WTC11 (cell line): Measurements from ENCODE around the gene PCGF1. TPM values are rescaled to one million over a fixed set of nuclear protein-coding genes. Genes with fewer than 3 reads are reported as not detected.

Source experiments
- ATAC-seq: fragments of 200-7000 bp; cut with Tn5 transposase; 2 replicates; pipeline ENCODE4 v1.10.0; 2021; ENCODE audit warnings: mild to moderate bottlenecking, moderate library complexity
- CTCF ChIA-PET: fragments of 300-600 bp; sonication (Branson Sonifier 250); formaldehyde crosslinking; loops from one replicate; lab custom pipeline; 2021; ENCODE audit warnings: antibody characterized with exemption; lab: Charles Lee
- POLR2A ChIA-PET: fragments of 350-600 bp; sonication (Branson Sonifier 250); formaldehyde crosslinking; loops from one replicate; lab custom pipeline; 2021; ENCODE audit warnings: antibody characterized with exemption; lab: Charles Lee
- DNase-seq: peaks from one replicate; pipeline ENCODE4 v3.0.0; 2021; ENCODE audit warnings: low spot score
- H3K27ac Mint-ChIP-seq: 2 replicates; pipeline ENCODE4 v1.8.0; 2021; ENCODE audit warnings: mixed read lengths
- H3K27me3 Mint-ChIP-seq: 2 replicates; pipeline ENCODE4 v1.8.0; 2021; ENCODE audit warnings: low read depth, mild to moderate bottlenecking, moderate library complexity, mixed read lengths
- H3K36me3 Mint-ChIP-seq: 2 replicates; pipeline ENCODE4 v1.8.0; 2021; ENCODE audit warnings: mixed read lengths
- H3K4me1 Mint-ChIP-seq: 2 replicates; pipeline ENCODE4 v1.8.0; 2022; ENCODE audit warnings: mixed read lengths
- H3K4me3 Mint-ChIP-seq: 2 replicates; pipeline ENCODE4 v1.8.0; 2021; ENCODE audit warnings: mild to moderate bottlenecking, moderate library complexity, mixed read lengths
- H3K9me3 Mint-ChIP-seq: 2 replicates; pipeline ENCODE4 v1.8.0; 2021; ENCODE audit warnings: mixed read lengths
- ELF4 ChIP-seq: sonication (generic); formaldehyde crosslinking; IDR thresholded peaks from 2 replicates; pipeline ENCODE4 v1.8.1; 2022; ENCODE audit warnings: low read depth, mild to moderate bottlenecking, moderate library complexity, missing genetic modification reagents
- ERG ChIP-seq: fragments of 250-450 bp; sonication (Bioruptor Pico); IDR thresholded peaks from 2 replicates; pipeline ENCODE4 v1.8.0; 2021; ENCODE audit warnings: mild to moderate bottlenecking
- ETV6 ChIP-seq: sonication (generic); formaldehyde crosslinking; IDR thresholded peaks from 2 replicates; pipeline ENCODE4 v1.8.1; 2022; ENCODE audit warnings: mild to moderate bottlenecking, missing genetic modification reagents
- HMGA2 ChIP-seq: fragments of 250-450 bp; sonication (Bioruptor Pico); IDR thresholded peaks from 2 replicates; pipeline ENCODE4 v1.4.0; 2021; ENCODE audit warnings: mild to moderate bottlenecking, moderate library complexity
- JAZF1 ChIP-seq: fragments of 250-450 bp; sonication (Bioruptor Pico); IDR thresholded peaks from 2 replicates; pipeline ENCODE4 v1.9.0; 2021; ENCODE audit warnings: moderate library complexity, mild to moderate bottlenecking, inconsistent platforms
- MXD4 ChIP-seq: fragments of 250-450 bp; sonication (Bioruptor Pico); IDR thresholded peaks from 2 replicates; pipeline ENCODE4 v1.8.0; 2021; ENCODE audit warnings: mild to moderate bottlenecking, moderate library complexity, borderline replicate concordance
- MYBL2 ChIP-seq: sonication (generic); formaldehyde crosslinking; IDR thresholded peaks from 2 replicates; pipeline ENCODE4 v1.8.1; 2023; ENCODE audit warnings: mild to moderate bottlenecking, moderate library complexity, missing genetic modification reagents
- PRRX2 ChIP-seq: fragments of 250-450 bp; sonication (Bioruptor Pico); IDR thresholded peaks from 2 replicates; pipeline ENCODE4 v1.8.0; 2021; ENCODE audit warnings: mild to moderate bottlenecking
- STAT6 ChIP-seq: sonication (generic); formaldehyde crosslinking; conservative IDR thresholded peaks from 2 replicates; pipeline ENCODE4 v1.8.1; 2023; ENCODE audit warnings: mild to moderate bottlenecking, low read depth, missing genetic modification reagents, moderate library complexity
- TEAD1 ChIP-seq: sonication (generic); formaldehyde crosslinking; IDR thresholded peaks from 2 replicates; pipeline ENCODE4 v1.8.0; 2022; ENCODE audit warnings: mild to moderate bottlenecking, missing genetic modification reagents
- ZBTB43 ChIP-seq: sonication (generic); formaldehyde crosslinking; IDR thresholded peaks from 2 replicates; pipeline ENCODE4 v1.8.1; 2023; ENCODE audit warnings: mild to moderate bottlenecking, missing genetic modification reagents
- ZNF219 ChIP-seq: sonication (generic); formaldehyde crosslinking; IDR thresholded peaks from 2 replicates; pipeline ENCODE4 v1.8.0; 2023; ENCODE audit warnings: missing genetic modification reagents, mild to moderate bottlenecking, borderline replicate concordance
- ZNF317 ChIP-seq: sonication (generic); formaldehyde crosslinking; IDR thresholded peaks from 2 replicates; pipeline ENCODE4 v1.8.1; 2023; ENCODE audit warnings: low read depth, mild to moderate bottlenecking, moderate library complexity, missing genetic modification reagents, borderline replicate concordance
- ZNF396 ChIP-seq: fragments of 250-450 bp; sonication (Bioruptor Pico); IDR thresholded peaks from 2 replicates; pipeline ENCODE4 v1.8.0; 2021; ENCODE audit warnings: mild to moderate bottlenecking, moderate library complexity, borderline replicate concordance
- ZNF416 ChIP-seq: fragments of 250-450 bp; sonication (Bioruptor Pico); IDR thresholded peaks from 2 replicates; pipeline ENCODE4 v1.9.0; 2021; ENCODE audit warnings: mild to moderate bottlenecking, inconsistent platforms
- total RNA-seq: library from RNA; stranded (reverse); gene quantifications from 3 replicates; pipeline ENCODE4 v1.2.3, GENCODE V29; 2021

The PCGF1 gene
- total RNA-seq, 1 experiment from 2014 or later: 15.7 TPM

- no peak for TF ChIP-seq STAT6 (CRISPR knock-in tag)
- TF ChIP-seq MYBL2: no peak
Measured at GRCh38 chr2:74536166-74536950, 28.9 kb upstream of the PCGF1 start (continued).

- ATAC-seq (no peak), DNase-seq (no peak)
- Mint-ChIP-seq H3K36me3 (peaks cover 16% of the 10 kb centered on the region), H3K27ac (no peak overlapping the region), H3K4me1 (peaks cover 11% of the 10 kb centered on the region), H3K9me3 (no peaks in the 10 kb centered on the region), H3K4me3 (no peak overlapping the region), H3K27me3 (0 out of 2 replicates have a peak, but pooled peaks cover 3% of the 10 kb centered on the region)
- POLR2A ChIA-PET: no interaction called here
- TF ChIP-seq PRRX2 (CRISPR knock-in tag): no peak
- CTCF ChIA-PET: interaction anchor here (1.6 kb wide), 1 partner anchor 9 kb away, joined by 5 read pairs; the partner anchor contains the start of gene DQX1
Measured at GRCh38 chr2:74535440-74535965, 28.0 kb upstream of the PCGF1 start.

- peaks cover 16% of the 10 kb centered on the region for H3K36me3 Mint-ChIP-seq
- DNase-seq (no peak), ATAC-seq (no peak)
- ChIA-PET CTCF (no interaction called here), POLR2A (no interaction called here)
- H3K4me1 Mint-ChIP-seq: peaks cover 11% of the 10 kb centered on the region
- no peak for TF ChIP-seq JAZF1
- no peak for TF ChIP-seq ZBTB43 (CRISPR knock-in tag)
- TF ChIP-seq ELF4 (CRISPR knock-in tag): no peak
- TF ChIP-seq MXD4 (CRISPR knock-in tag): no peak
- no peak for TF ChIP-seq STAT6 (CRISPR knock-in tag)
- no peak for TF ChIP-seq ZNF219 (CRISPR knock-in tag)
- TF ChIP-seq ZNF396: no peak
- TF ChIP-seq HMGA2 (CRISPR knock-in tag): no peak
- TF ChIP-seq ETV6: no peak
- TF ChIP-seq ZNF416 (CRISPR knock-in tag): no peak
- TF ChIP-seq ZNF317: no peak
- no peak for TF ChIP-seq TEAD1 (CRISPR knock-in tag)
- no peak for TF ChIP-seq ERG (CRISPR knock-in tag)
- H3K4me3 Mint-ChIP-seq: no peak overlapping the region
- H3K27me3 Mint-ChIP-seq: 0 out of 2 replicates have a peak, but pooled peaks cover 3% of the 10 kb centered on the region
- H3K9me3 Mint-ChIP-seq: no peaks in the 10 kb centered on the region
- no peak overlapping the region for H3K27ac Mint-ChIP-seq
Measured at GRCh38 chr2:74534411-74534810, 26.9 kb upstream of the PCGF1 start.
